Nephron progenitor cell (in vitro differentiated cells): ENCODE measurements around the gene FHL2.

Experiments
- DNase-seq: peaks from one replicate; pipeline ENCODE4 v3.0.0; 2021
- H3K27ac Mint-ChIP-seq: 2 replicates; pipeline ENCODE4 v1.8.0; 2021; ENCODE audit warnings: mild to moderate bottlenecking, moderate library complexity, mixed read lengths
- H3K27me3 Mint-ChIP-seq: 2 replicates; pipeline ENCODE4 v1.8.0; 2021; ENCODE audit warnings: mild to moderate bottlenecking, low read depth, mixed read lengths; ENCODE audit not compliant: poor library complexity
- H3K36me3 Mint-ChIP-seq: 2 replicates; pipeline ENCODE4 v1.8.0; 2021; ENCODE audit warnings: low read depth, mixed read lengths
- H3K4me1 Mint-ChIP-seq: 2 replicates; pipeline ENCODE4 v1.8.0; 2021; ENCODE audit warnings: mixed read lengths
- H3K4me3 Mint-ChIP-seq: 2 replicates; pipeline ENCODE4 v1.8.0; 2021; ENCODE audit warnings: mild to moderate bottlenecking, moderate library complexity, mixed read lengths
- H3K9me3 Mint-ChIP-seq: 2 replicates; pipeline ENCODE4 v1.8.0; 2021; ENCODE audit warnings: mild to moderate bottlenecking, moderate library complexity, mixed read lengths
- CTCF ChIP-seq: fragments of 200-600 bp; sonication (generic); IDR thresholded peaks from 2 replicates; pipeline ENCODE4 v1.5.0; 2021; ENCODE audit warnings: antibody characterized with exemption

Gene FHL2

GRCh38 chr2:105324732-105325131 lies 74.1 kb downstream of the FHL2 start:
- Mint-ChIP-seq H3K4me3 (no peak overlapping the region), H3K27me3 (peaks cover 5% of the 10 kb centered on the region), H3K4me1 (peaks cover 28% of the 10 kb centered on the region), H3K9me3 (no peaks in the 10 kb centered on the region), H3K36me3 (peaks cover 4% of the 10 kb centered on the region), H3K27ac (peak overlapping the region; percentile 92)
- DNase-seq, result no peak
- TF ChIP-seq CTCF, result no peak

GRCh38 chr2:105324101-105324500 lies 74.8 kb downstream of the FHL2 start:
- Mint-ChIP-seq H3K4me1 (peaks cover 25% of the 10 kb centered on the region), H3K27ac (no peak overlapping the region), H3K4me3 (no peak overlapping the region), H3K27me3 (peaks cover 5% of the 10 kb centered on the region), H3K9me3 (no peaks in the 10 kb centered on the region), H3K36me3 (peaks cover 4% of the 10 kb centered on the region)
- DNase-seq, result no peak
- TF ChIP-seq CTCF, result no peak

GRCh38 chr2:105323111-105323510 lies 75.7 kb downstream of the FHL2 start:
- Mint-ChIP-seq H3K4me3 (no peak overlapping the region), H3K27ac (peak overlapping the region; percentile 41), H3K9me3 (no peaks in the 10 kb centered on the region), H3K36me3 (peaks cover 4% of the 10 kb centered on the region), H3K4me1 (peaks cover 15% of the 10 kb centered on the region), H3K27me3 (peaks cover 2% of the 10 kb centered on the region)
- TF ChIP-seq CTCF, result no peak
- DNase-seq, result no peak

- Mint-ChIP-seq H3K4me3 (no peak overlapping the region), H3K36me3 (peaks cover 10% of the 10 kb centered on the region), H3K27me3 (peaks cover 5% of the 10 kb centered on the region), H3K4me1 (peaks cover 14% of the 10 kb centered on the region), H3K9me3 (no peaks in the 10 kb centered on the region), H3K27ac (no peak overlapping the region)
- TF ChIP-seq CTCF, result no peak
- no peak for DNase-seq
These were observed 76.8 kb downstream of the FHL2 start for GRCh38 chr2:105321875-105322646.

- Mint-ChIP-seq H3K36me3 (peaks cover 10% of the 10 kb centered on the region), H3K4me3 (no peak overlapping the region), H3K4me1 (peaks cover 14% of the 10 kb centered on the region), H3K9me3 (no peaks in the 10 kb centered on the region), H3K27me3 (peaks cover 5% of the 10 kb centered on the region), H3K27ac (no peak overlapping the region)
- no peak for DNase-seq
- TF ChIP-seq CTCF, result no peak
These were observed 78.1 kb downstream of the FHL2 start for GRCh38 chr2:105320651-105321215.

GRCh38 chr2:105317937-105318336 lies 80.9 kb downstream of the FHL2 start:
- Mint-ChIP-seq H3K27me3 (peaks cover 4% of the 10 kb centered on the region), H3K27ac (no peak overlapping the region), H3K36me3 (peaks cover 6% of the 10 kb centered on the region), H3K9me3 (no peaks in the 10 kb centered on the region), H3K4me1 (no peaks in the 10 kb centered on the region), H3K4me3 (no peak overlapping the region)
- no peak for TF ChIP-seq CTCF
- no peak for DNase-seq
